Gastrocnemius medialis (tissue), 4 donors: ENCODE measurements around the gene PDIA2.

Experiments used
- POLR2A ChIP-seq, 2 donors: fragments of 450-650 bp; IDR thresholded peaks; one replicate each; pipeline ENCODE4 v1.6.1; 2017; ENCODE audit warnings: antibody characterized with exemption in 2 of 2, mild to moderate bottlenecking in 2 of 2, moderate library complexity in 2 of 2
- TF ChIP-seq, protein P1 (sequence below), 5 experiments: fragments of 450-650 bp in 3 of 5; fragments of 200-600 bp in 2 of 5; sonication (generic) in 2 of 5; IDR thresholded peaks in 4 of 5; conservative IDR thresholded peaks in 1 of 5; 1 replicate in 4 of 5; 2 replicates in 1 of 5; pipeline ENCODE4 v1.5.1; 2016 to 2019; ENCODE audit warnings: antibody characterized with exemption in 5 of 5, mild to moderate bottlenecking in 3 of 5, moderate library complexity in 3 of 5

DNA sequence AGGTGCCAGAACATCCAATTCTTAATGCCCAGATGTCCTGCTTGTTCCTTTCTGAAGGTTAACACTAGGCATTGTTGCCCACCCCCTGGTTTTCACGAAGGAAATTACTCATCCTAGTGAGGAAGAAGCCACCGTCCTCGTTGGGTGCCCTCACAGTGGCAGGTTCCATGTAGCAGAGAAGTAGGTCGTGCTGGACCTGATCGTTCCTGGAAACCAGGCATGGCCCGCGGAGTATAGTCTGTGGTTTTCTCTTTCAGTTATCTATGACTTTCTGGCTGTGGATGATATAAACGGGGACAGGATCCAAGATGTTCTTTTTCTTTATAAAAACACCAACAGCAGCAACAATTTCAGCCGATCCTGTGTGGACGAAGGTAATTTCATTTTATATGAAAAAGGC, 23.7 kb upstream of the PDIA2 start:
- TF ChIP-seq, protein P1, sequence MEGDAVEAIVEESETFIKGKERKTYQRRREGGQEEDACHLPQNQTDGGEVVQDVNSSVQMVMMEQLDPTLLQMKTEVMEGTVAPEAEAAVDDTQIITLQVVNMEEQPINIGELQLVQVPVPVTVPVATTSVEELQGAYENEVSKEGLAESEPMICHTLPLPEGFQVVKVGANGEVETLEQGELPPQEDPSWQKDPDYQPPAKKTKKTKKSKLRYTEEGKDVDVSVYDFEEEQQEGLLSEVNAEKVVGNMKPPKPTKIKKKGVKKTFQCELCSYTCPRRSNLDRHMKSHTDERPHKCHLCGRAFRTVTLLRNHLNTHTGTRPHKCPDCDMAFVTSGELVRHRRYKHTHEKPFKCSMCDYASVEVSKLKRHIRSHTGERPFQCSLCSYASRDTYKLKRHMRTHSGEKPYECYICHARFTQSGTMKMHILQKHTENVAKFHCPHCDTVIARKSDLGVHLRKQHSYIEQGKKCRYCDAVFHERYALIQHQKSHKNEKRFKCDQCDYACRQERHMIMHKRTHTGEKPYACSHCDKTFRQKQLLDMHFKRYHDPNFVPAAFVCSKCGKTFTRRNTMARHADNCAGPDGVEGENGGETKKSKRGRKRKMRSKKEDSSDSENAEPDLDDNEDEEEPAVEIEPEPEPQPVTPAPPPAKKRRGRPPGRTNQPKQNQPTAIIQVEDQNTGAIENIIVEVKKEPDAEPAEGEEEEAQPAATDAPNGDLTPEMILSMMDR (IDR thresholded peaks at IDR 0.05 in 4 of 5, conservative IDR thresholded peaks at IDR 0.05 in 1 of 5), result no peak
- TF ChIP-seq POLR2A (IDR thresholded peaks at IDR 0.05), result no peak
